ENCODE results near the gene CNTNAP4.

Gene CNTNAP4

GRCh38 chr16:76378020-76378419 lies 100.8 kb downstream of the CNTNAP4 start:
- DNase-seq, result no peak
- intact Hi-C loops (cut with DNase I), result no loop called here

GRCh38 chr16:76381096-76381495 lies 103.9 kb downstream of the CNTNAP4 start:
- no peak for DNase-seq

DNA sequence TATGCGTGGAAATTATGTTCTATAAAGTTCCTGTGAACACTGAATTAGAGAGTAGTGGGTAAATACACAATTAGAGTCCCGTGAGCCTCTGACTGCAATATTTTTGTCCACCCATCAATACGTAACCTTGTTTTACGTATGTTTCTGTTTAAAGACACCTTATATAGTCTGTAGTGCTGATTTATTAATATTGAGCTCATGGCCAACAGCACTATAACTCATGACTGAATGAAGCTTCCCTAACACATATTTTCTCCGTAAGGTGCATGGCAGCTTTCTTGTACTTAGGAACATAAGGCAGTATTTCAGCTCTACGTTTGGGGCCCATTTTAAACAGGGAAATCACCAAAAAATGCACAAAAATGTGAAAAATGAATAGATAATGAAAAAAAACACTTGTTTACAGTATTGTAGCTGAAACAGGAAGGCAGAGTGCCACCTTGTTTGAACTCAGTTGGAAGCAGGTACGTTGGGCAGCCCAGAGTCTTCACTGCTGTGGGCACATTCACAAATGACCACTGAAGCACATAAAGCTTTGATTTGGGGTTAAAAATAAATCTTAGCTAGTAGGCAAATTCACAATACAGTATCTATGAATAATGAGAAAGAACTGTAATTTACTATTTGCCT lies 108.5 kb downstream of the CNTNAP4 start:
- no peak for DNase-seq
- intact Hi-C loops (cut with DNase I), result no loop called here

More at GRCh38 chr16:76381096-76381495, 103.9 kb downstream of the CNTNAP4 start:
- intact Hi-C loops (cut with DNase I), result no loop called here

- intact Hi-C loops (cut with DNase I), result no loop called here
- DNase-seq, result no peak
Observed at GRCh38 chr16:76386784-76387183, 109.6 kb downstream of the CNTNAP4 start.

DNA sequence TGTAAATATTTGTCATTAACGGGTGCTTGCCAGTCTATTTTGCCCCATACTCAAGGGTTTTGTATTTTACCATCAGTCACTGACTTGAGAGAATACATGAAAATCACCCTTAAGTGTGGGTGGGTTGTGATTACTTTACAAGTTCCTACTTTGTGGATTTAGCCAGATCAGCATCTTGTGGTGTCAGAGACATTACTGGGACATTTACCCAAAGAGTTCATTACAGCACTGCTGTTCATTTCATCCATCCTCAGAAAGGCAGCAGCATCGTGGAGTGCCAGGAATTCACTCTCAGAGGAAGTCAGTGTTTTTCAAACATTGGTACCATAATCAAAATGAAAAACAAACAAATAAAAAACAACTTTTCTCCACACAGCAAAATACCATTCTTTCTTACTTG lies 110.8 kb downstream of the CNTNAP4 start:
- no peak for DNase-seq
- intact Hi-C loops (cut with DNase I), result no loop called here

- intact Hi-C loops (cut with DNase I), result no loop called here
Observed at GRCh38 chr16:76389126-76389525, 111.9 kb downstream of the CNTNAP4 start.

GRCh38 chr16:76390476-76390875 lies 113.3 kb downstream of the CNTNAP4 start:
- no peak for DNase-seq
- intact Hi-C loops (cut with DNase I), result no loop called here

More at GRCh38 chr16:76389126-76389525, 111.9 kb downstream of the CNTNAP4 start:
- DNase-seq, result no peak

- no peak for DNase-seq
- intact Hi-C loops (cut with DNase I), result no loop called here
Observed at GRCh38 chr16:76396977-76397376, 119.8 kb downstream of the CNTNAP4 start.

GRCh38 chr16:76409706-76410105 lies 132.5 kb downstream of the CNTNAP4 start:
- DNase-seq, result no peak
- intact Hi-C loops (cut with DNase I), result no loop called here

DNA sequence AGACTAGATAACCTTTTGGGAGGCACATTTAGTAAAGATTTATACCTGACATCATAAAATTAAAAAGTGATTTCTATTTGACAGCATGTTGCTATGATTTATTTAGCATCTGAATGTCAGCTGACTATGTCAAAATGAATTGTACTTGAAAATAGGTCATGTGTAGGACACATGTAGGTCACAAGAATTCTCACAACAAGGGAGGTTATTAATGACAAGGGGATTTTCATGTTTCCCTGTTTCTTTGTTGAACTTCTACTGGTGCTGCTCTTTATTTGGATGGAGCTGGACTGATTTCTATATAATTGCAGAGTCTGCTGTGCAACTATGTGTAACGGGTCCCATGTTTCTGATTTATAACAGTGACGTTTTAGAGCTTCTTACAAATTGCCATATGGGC lies 144.4 kb downstream of the CNTNAP4 start:
- DNase-seq, result no peak
- intact Hi-C loops (cut with DNase I), result no loop called here

DNA sequence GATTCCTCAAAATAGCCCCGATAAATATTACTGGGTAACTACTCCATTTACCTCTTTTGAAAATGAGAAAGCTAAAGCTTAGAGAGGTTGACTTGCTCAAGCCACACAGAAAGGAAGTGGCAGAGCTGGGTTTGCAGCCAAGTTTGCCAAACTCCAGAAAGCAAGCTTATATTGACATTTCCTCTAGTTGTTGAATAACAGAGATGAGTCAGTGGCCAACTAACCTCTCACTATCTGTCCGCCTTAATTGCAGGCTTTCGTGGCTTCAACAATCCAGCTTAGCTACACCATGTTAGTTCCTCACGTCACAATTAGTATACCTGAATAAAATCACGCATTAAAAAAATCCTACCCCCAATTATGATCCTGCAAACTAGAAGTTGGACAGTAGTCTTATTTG lies 151.7 kb downstream of the CNTNAP4 start:
- no peak for DNase-seq

GRCh38 chr16:76441391-76441790 lies 164.2 kb downstream of the CNTNAP4 start:
- intact Hi-C loops (cut with DNase I), result no loop called here
- DNase-seq, result no peak

More for the DNA sequence above, 151.7 kb downstream of the CNTNAP4 start:
- intact Hi-C loops (cut with DNase I), result no loop called here

DNA sequence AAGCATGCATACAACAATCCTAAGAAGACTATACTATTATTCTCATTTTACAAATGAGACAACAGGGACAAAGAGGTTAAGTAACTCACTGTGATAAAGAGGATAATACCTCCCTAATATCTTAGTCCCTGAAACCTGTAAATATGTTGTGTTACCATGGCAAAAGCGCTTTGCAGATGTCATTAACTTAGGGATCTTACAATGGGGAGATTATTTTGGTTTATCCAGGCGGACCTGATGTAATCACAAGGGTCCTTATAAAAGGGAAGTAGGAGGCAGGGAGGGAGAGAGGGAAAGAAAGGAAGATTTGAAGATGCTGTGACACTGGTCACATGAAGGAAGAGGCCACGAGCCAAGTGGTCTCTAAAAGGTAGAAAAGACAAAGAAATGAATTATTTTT lies 164.7 kb downstream of the CNTNAP4 start:
- DNase-seq, result no peak
- intact Hi-C loops (cut with DNase I), result no loop called here

DNA sequence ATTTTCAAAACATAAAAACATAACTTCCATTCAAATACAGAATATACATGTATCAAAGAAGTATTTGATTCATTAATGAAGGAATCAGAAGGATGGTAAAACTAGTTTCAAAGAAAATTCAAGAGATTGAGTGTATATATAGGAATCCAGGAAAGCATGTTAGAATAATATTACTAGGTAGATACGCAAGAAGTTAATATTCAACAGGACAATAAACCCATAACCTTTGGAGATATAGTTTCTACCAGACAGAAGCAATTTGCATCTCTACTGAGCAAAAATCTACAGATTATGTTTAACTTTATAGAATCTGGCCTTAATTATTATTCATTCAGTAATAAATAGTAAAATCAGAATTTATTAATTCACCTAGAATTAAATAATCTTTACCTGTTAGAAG lies 166.8 kb downstream of the CNTNAP4 start:
- intact Hi-C loops (cut with DNase I), result no loop called here
- DNase-seq, result no peak

DNA sequence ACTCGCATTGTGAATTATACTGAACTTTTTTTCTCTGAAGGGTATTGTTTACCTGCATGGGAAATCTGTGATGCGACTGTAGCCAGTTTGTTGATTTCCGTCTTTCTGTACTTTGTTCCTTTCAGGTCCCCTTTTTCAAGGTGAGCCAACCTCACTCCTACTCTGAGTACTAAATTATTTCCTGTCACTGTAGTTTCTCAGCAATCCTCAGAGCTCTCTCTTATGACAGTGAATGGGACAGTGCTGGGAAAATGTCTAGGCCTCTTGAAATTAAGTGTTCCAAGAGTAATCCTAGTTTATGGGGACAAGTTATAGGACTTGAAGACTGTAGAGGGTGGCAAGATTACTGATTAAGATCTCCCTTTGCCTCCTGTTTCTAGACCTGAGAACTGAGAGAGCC lies 167.6 kb downstream of the CNTNAP4 start:
- DNase-seq, result no peak
- intact Hi-C loops (cut with DNase I), result no loop called here

- intact Hi-C loops (cut with DNase I), result no loop called here
Observed at GRCh38 chr16:76445815-76446214, 168.6 kb downstream of the CNTNAP4 start.

DNA sequence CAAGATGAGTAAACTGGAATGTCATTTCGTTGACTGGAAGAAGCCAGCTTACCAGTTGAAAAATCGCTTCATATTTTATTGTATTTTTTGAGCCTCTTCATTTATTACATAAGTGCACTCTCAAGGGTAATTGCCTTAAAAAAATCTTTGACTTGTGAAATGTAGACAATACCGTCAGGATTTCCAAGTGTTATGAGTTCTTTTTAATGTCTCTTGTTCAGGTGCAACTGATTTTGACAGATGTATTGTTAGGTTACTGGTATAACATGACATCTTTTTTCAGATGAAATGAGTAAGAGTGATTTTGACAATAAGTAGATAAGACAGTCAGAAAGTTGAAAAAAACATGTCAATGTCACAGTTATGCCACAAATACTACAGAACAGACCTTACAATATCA lies 169.1 kb downstream of the CNTNAP4 start:
- intact Hi-C loops (cut with DNase I), result no loop called here
- DNase-seq, result no peak

More at GRCh38 chr16:76445815-76446214, 168.6 kb downstream of the CNTNAP4 start:
- no peak for DNase-seq

DNA sequence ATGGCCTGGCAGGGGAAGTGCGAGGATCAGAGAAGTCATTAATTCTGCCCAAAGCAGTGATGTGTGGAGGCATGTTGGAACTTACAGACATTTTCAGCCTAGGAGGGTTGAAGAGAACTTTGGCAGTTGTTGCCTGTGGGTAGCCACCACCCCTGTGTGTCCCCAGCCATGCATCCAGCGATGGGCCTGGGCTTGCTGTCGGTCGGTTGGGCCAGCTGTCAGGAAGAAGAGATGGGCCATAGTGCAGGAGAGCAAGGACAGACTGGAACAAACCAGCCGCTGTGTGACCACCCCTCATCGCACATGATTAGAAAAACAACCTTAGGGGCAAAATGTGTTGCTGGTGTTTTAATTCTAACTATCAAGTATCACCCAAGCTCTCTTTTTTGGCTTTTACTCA lies 173.7 kb downstream of the CNTNAP4 start:
- no peak for DNase-seq
- intact Hi-C loops (cut with DNase I), result no loop called here

- no peak for DNase-seq
- intact Hi-C loops (cut with DNase I), result no loop called here
Observed at GRCh38 chr16:76455257-76455656, 178.1 kb downstream of the CNTNAP4 start.

GRCh38 chr16:76456016-76456415 lies 178.8 kb downstream of the CNTNAP4 start:
- no peak for DNase-seq
- intact Hi-C loops (cut with DNase I), result no loop called here

GRCh38 chr16:76459111-76459510 lies 181.9 kb downstream of the CNTNAP4 start:
- intact Hi-C loops (cut with DNase I), result no loop called here
- no peak for DNase-seq

DNA sequence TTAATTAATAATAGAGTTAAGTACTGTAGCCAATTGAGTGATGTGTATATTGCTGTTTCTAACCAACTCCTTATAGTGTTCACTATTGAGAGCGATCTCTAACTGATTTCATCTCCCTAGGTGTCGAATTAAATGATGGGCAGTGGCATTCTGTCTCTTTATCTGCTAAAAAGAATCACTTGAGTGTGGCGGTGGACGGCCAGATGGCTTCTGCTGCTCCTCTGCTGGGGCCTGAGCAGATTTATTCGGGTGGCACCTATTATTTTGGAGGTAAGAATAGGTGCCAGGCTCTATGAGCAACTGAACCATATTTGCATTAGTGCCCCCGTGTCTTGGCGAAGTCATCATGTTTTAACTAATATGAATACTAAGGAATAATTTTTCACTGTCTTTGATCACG lies 184.6 kb downstream of the CNTNAP4 start:
- no peak for DNase-seq
- intact Hi-C loops (cut with DNase I), result no loop called here

Data from head of caudate nucleus (tissue), 42 donors.